Fibroblast of skin of back (primary cell): ENCODE measurements around the gene CAMK4.

Source experiments
- DNase-seq: peaks from one replicate; pipeline ENCODE4 v3.0.0-alpha.2; 2013

The CAMK4 gene

DNA sequence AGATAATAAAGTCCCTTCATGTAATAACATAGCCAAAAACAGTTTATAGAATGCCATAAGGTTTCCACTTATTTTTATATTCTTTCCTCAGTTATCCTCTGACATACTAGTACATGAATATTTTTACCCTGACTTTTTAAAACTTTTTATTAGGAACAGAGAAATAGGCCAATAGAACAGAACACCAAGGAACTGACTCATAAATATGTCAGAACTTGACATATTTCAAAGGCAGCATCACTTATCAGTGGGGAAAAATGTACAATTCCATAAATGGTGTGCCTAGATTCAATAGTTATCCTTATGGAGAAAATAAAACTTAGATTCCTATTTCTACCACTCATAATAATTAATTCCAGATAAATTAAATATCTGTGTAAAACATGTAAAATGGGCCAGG lies 278.8 kb downstream of the CAMK4 start:
- peak; percentile 87 for DNase-seq

DNA sequence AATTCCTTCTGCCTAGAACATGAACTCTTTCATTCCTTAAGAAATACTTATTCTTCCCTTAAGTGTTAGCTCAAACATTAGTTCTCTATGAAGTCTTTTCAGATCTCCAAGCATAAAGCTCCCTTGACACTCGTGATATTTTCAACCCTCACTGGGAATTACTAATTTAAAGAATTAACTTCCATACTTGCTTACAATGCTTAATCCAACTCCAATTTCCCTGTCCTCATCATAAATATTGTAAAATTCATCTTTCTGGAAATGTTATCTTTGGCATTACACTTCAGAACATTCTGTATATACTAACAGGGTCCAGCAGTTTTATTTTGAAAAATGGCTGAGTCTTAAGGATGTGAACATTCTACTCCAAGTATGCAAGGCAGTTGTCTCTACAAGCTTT lies 280.9 kb downstream of the CAMK4 start:
- DNase-seq, result no peak

DNA sequence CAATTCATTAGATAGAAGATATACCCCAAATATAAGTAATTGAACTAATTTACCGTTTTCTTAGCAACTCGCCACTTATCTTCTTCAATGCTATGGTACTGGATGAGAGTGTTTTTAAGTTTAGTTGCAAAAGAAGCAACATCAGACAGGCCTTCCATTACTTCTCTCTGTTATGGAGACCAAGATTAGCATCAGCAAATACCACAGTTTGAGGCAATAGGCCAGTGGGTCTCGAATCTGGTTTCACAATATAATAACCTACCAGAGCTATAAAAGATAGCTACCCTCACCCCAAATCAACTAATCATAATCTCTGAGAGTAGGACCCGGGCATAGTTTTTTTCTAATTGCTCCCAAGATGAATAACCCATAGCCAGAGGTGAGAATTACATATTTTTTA lies 283.1 kb downstream of the CAMK4 start:
- no peak for DNase-seq

DNA sequence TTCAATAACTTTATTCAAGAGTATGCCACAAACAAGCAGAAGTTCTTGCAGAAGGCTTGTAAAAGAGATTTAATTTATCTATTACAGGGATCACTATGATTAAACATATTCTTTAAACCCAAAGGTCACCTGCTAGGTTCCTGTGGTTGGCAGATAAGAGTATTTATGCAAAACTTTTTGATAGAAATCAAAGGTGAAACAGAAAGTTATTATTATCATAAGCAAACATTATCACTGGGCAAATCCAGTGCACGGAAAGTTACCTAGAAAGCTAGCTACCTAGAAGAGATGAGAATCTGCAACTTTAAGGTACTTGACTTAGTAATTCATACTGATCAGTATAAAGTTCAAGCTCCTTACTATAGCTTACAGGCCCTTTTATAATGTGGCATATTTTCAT lies 284.9 kb downstream of the CAMK4 start:
- DNase-seq, result no peak

DNA sequence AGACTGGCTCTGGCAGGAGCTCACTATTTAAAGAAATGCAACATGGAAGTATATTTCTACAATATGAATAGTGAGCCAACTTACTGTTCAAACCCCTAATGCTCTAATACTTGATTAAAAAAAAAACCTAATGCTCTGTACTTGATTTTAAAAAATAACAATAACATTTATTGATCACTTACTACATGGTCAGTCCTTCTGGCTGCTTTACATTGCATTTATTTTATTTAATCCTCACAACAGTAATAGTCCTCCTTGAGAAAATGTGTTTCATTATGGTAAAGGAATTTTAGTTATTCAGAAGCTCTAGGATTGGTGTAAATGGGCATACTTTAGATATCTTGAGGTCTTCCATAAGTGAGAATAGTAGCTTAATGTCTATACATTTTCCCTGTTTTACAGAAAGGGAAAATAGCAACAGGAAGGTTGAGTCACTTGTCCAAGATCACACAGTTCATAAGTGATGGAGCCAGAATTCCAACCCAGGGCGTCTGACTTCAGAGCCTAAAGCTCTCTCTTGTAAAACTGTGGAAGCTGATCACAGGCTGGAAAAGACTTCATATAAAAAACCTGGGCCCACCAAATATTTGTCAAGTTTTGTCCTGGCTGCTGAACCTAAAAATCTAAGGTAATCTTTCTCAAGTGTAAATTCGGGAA lies 287.1 kb downstream of the CAMK4 start:
- DNase-seq, result peak; percentile 67

DNA sequence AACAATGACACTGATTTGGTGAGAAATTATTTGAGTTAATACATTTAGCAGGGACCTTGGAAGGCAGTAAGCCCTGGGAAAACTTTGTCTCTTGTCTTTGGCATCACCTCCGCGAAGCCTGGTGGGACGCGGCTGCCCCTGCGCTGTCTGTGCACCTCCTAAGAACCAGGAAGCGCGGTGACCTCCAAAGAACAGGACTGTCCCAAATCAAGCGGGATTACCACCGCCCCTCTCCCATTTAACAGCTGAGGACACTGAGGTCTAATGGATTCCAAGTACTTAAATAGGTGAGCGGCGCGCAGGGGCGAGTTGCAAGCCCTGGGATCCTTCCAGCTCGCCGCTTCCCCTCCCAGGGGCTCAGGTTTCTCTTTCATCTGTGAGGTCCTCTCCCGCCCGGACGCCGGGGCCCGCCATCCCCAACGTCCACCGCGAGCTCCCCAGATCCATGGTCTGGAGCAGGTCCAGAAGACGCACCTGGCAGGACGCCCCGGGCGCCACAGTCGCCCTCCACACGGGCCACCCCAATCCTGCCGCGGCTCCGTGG lies 287.7 kb downstream of the CAMK4 start:
- DNase-seq, result peak; percentile 29

DNA sequence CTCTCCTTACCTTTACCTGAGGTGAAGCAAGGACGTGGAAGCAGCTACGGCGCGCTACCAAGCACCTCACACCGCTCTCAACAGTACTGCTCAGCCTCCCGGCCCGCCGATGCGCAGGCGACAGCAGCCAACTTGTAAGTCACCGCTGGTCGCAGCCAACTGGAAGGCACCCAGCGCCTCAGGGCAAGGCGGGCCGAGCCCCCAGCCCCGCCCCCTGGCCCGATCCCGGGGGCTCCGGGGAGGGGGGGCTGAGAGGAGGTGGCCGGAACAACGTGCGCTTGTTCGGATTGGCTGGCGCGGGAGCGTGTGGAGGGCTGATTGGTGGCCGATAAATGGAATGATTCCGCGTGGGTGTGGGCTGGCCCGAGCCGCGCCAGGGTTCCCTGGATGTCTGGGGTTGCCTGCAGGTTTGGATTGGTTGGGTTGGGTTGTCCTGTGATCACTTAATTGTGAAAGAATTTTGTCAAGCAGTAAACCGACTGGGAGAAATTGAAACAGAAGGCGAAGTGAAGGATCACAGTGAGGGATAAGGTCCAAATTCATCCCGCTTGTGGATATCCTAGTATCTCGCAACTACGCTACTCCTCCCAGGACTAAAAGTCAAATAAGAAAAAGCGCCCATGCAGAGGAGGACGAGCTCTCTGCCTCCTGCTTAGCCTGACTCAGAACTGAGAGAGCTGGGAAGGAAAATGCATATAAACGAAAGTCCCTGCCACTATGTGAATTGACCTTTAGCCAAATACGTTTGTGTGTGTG lies 288.4 kb downstream of the CAMK4 start, which contains the start of gene STARD4:
Gene STARD4 (minus strand): TSS at position 161 of the 756 bp plus-strand sequence. CDS start 5,102 bp downstream, outside the sequence.
- peak; percentile 97 for DNase-seq

DNA sequence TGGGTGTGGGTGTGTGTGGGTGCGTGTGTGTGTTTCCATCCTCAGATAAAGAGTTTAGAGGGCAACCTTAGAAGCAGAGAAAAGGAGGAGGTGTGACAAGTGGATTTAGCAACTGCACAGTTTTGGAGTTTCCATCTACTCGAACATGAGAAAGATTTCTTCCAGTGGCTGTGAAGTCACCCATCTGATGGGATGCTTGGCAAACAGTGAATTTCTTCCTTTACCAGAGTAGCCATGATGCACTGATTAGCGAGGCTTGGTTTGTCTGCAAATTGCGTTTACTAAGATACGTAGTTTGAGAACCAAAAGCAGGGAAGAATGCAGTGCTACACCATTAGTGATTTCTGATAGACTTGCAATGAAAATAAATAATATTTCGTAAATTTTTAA lies 288.9 kb downstream of the CAMK4 start:
- no peak for DNase-seq

DNA sequence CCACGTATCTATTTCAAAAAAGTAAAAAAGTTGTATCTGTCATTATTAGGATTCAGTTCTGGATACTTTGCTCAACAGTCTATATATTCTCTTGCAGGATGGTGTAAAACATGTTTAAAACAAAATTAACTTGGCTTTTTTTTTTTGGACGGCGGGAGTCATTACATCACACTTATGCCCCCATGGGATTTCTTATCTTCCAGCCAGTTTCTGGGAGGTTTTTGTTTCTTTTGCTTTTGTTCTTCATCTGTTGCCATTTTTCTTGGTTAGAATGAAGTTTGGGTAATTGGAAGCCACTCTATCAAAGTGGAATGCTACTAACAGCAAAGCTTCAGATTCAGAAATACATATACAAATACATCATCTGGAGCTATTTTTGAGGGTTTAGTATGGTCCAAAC lies 289.9 kb downstream of the CAMK4 start:
- no peak for DNase-seq

DNA sequence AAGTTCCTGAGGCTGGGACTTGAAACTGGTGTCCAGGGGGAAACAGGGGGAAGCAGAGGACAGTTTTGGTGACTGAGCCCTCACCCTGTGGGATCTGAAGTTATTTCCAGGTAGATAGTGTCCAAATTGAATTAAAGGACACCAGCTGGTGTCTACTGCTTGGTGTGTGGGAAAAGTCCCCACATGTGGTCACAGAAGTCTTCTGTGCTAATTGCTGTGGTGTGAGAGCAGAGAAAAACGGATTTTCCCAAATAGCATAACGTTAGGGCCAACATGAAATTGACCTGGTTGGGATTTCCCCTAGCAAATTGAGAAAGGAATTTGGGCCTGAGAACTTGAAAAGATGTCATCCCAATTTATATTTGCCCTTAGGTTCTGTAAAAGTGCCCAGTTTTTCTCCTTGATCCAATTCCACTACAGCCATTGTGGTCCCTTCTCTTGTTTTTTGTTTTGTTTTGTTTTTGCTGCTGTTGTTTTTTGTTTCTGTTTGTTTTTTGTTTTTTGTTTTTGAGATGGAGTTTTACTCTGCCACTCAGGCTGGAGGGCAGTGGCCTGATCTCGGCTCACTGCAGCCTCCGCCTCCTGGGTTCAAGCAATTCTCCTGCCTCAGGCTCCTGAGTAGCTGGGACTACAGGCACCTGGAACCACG lies 293.8 kb downstream of the CAMK4 start:
- DNase-seq, result no peak

DNA sequence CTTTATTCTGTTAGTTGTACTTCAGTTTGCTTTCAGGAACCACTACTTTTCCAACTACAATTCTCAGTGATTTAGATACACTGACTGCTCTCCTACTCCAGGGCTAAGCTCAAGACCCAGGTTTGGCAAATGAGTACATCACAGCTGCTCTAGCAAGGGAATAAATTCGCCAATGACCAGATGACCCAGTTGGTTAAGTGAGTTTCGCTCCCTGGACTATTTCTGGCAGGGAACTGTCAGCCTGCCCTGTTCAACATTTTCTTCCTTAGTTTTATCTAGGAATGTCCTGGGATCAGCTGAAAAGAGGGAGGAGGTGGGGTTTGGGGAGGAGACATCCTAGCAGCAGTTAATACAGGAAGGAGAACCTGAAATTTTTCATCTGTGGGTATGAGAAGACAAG lies 294.6 kb downstream of the CAMK4 start:
- no peak for DNase-seq

DNA sequence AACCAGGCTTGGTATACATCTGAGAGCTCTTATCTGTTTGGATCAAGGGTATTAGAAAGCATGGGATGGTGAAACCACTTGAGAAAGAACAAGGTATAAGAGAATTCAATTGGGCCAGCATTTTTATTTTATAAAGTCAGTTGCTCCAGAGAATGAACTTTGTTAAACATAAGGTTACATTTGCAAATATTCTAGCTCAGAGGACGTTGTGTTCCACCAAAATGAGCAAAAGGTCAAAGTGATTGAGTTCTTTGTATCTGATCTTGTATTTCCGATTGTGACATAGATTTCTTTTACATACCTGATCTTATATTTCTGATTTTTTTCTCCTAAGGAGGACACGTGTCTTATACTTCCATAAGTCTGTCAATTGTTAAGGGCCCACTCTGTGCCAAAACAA lies 296.7 kb downstream of the CAMK4 start:
- no peak for DNase-seq

DNA sequence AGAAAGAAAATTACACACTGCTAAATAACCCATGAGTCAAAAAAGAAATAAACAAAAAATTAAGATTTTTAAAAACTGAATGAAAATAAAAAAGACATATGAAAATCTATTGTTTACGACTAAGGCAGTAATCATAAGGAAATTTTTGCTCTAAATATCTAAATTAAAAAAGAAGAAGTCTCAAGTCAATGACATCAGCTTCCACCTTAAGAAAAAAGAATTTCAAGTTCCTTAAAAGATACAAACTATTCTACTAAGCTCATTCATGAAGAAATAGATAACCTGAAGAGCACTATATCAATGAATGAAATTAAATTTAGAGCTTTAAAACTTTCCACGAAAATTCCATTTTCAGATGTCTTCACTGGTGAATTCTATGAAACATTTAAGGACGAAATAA lies 303.9 kb downstream of the CAMK4 start:
- DNase-seq, result no peak

DNA sequence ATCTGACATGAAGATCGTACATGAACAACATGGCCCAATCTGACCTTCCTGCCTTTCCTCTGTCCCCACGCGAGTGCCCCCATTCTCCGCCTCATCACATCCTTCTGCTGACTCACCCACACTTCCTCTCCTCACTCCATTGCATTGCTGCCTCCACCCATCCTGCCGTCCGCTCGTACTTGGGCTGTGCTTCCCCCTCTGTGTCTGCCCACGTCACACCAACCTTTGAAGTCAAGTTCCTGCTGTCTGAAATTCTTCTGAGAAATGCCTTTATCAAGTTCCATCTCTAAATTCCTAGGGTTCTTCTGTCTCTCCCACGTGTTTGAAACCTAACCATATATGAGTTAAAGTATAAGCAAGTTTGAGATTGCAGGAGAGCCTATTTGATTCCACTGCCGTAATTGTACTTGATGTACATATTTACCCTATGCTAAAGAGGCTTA lies 306.1 kb downstream of the CAMK4 start:
- peak; percentile 86 for DNase-seq

DNA sequence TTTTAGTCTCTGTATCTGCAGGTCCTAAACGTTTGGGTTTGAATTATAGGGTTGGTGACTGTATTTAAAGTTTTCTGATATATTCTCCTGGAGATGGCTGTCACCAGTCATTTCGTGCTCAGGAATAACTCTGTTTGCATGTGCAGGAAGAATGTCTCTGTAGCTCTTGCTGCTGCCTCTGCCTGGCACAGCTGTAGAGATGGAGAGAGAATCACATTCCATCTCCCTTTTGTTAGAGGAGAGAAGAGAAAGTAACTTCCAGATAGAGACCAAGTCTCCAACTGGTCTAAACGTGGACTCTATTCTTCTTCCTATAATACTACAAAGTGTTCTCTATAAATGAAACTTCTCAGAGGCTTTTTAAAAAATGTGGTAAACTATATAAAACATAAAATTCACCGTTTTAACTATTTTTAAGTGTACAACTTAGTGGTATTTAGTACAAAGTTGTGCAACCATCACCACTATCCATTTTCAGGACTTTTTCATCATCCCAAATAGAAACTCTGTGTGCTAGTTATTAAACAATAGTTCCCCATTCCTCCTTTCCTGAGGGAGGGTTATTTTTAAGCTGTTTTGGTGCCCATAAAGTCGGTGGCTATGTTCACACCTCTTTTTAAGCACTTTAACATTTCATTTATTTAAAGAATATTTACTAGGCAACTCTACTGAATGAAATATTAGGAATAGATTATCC lies 308.9 kb downstream of the CAMK4 start:
- no peak for DNase-seq

DNA sequence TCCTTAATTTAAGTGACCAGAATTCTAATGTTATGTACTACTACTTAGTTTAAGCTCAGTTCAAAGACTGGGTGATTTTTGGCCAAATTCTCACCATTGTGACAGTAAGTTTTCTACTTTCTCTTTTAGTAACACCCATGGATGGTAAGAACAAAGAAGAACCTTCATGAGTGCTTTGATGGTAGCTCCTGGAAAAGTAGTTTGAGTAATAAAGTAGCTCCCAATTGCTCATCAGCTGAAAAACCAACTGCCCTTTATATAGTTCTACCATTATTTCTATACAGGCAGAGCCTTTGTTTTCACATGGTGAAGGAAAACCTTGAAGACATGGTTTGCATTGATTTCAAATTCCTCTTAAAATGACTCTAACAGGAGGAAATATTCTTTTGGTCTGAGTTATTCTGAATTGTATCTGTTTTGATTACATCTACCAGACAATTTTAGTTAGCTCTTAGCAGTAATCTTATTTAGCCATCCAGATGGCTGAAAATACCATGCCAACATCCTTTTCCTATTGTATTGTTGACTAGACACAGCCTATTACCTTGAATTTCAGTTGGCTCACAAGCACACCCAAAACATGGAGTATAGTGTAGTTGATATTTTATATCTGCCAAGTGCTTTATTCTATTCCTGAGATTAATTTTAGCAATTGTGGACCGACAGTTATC lies 311.8 kb downstream of the CAMK4 start:
- DNase-seq, result no peak

DNA sequence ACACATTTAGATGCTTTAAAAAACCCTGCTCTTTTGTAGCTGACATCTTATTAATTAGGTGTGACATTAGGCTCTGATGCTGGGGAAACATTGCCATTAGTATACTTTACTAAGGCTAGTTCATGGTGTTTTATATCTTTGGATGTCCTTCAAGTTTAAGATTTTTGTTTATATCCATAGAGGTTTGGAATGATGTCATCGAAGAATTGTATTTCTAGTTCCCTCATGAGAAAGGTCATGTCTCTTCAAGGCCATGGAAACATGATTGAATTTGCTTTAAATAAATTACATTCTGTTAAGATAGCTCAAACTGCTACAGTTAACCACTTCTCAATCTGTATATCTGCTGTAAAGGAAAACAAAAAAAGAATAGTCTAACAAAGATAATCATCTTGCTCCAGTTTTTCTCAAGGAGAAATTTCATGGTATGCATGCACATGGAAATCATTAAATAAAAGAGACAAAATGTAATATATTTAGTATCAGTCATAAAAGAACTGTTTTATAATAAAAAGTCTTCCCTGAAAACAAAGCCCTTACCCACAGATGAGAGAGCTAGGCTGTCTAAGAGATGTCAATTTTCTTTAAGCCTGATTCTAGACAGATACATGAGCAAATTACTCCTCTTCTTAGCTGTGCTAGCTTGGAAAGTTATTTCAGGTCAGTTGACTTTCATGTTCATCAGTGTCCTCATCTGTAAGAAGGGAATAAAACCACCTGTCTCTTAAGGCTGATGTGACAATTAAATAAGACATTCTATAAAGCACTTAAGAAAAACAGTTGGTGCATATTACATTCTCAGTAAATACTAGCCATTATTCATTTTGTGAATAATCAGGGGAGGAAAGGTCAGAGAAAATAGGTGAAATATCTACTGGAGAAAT lies 313.2 kb downstream of the CAMK4 start:
- no peak for DNase-seq
